Glutamatergic neuron (in vitro differentiated cells): ENCODE measurements around the gene ISL1. TPM values are rescaled to one million over a fixed set of nuclear protein-coding genes. Genes with fewer than 3 reads are reported as not detected.

Experiments used
- DNase-seq: peaks from one replicate; pipeline ENCODE4 v3.0.0; 2022
- H3K27ac Mint-ChIP-seq: one replicate; pipeline ENCODE4 v1.8.0; 2020; ENCODE audit warnings: mild to moderate bottlenecking, mixed read lengths, inconsistent platforms; ENCODE audit not compliant: unreplicated experiment
- H3K27me3 Mint-ChIP-seq: one replicate; pipeline ENCODE4 v1.8.0; 2020; ENCODE audit warnings: mild to moderate bottlenecking, moderate library complexity, mixed read lengths, inconsistent platforms; ENCODE audit not compliant: unreplicated experiment
- H3K36me3 Mint-ChIP-seq: one replicate; pipeline ENCODE4 v1.8.0; 2020; ENCODE audit warnings: mild to moderate bottlenecking, mixed read lengths, inconsistent platforms; ENCODE audit not compliant: unreplicated experiment
- H3K4me1 Mint-ChIP-seq: one replicate; pipeline ENCODE4 v1.8.0; 2020; ENCODE audit warnings: mild to moderate bottlenecking, low read depth, mixed read lengths, inconsistent platforms; ENCODE audit not compliant: unreplicated experiment
- H3K4me3 Mint-ChIP-seq: one replicate; pipeline ENCODE4 v1.8.0; 2020; ENCODE audit warnings: mild to moderate bottlenecking, mixed read lengths, inconsistent platforms; ENCODE audit not compliant: unreplicated experiment
- H3K9me3 Mint-ChIP-seq: one replicate; pipeline ENCODE4 v1.8.0; 2020; ENCODE audit warnings: mild to moderate bottlenecking, moderate library complexity, mixed read lengths, inconsistent platforms; ENCODE audit not compliant: unreplicated experiment
- total RNA-seq: library from RNA; stranded (reverse); fragmentation: NEBNext Ultra II Directional; extraction: Animal tissue kit (Norgen Biotek cat#: 25700); gene quantifications from one replicate; pipeline ENCODE4 v1.2.1, GENCODE V29; 2021; ENCODE audit not compliant: unreplicated experiment
- TF ChIP-seq, protein P1 (sequence below): fragments of 200-600 bp; sonication (generic); IDR thresholded peaks from one replicate; pipeline ENCODE4 v1.5.0; 2021; ENCODE audit not compliant: partially characterized antibody, unreplicated experiment

The ISL1 gene
- total RNA-seq, 1 donor from 2014 or later, result 152 TPM

DNA sequence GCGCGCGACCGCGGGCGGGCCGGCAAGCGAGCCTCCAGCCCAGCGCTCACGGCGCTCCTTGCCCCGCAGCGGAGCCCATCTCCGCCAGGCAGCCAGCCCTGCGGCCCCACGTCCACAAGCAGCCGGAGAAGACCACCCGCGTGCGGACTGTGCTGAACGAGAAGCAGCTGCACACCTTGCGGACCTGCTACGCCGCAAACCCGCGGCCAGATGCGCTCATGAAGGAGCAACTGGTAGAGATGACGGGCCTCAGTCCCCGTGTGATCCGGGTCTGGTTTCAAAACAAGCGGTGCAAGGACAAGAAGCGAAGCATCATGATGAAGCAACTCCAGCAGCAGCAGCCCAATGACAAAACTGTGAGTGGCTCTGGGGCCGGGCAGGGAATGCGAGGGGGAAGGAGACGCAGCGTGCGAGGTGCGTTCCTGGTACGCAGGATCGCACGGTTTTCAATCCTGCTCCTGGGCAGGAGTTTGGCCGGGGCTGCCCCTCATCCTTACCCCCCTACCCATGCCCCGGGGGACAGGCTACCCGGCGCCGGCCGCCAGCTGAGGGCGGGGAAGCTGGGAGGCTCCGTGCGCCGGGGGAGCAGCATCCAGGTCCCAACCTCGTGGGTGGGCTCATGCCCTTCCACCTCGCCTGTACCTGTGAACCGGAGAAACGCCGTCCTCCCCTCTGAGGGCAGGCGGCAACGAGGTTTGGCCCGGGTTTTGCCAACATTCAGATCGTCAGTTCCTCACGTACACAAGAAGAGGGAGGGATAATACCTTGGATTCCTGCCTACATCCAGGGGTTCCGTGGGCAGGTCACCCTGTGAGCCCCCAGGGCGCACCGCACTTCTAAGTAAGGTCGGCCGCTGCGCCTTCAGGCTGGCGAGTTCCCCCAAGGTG is 6.6 kb downstream of the ISL1 start:
- Mint-ChIP-seq H3K36me3 (peaks cover 22% of the 10 kb centered on the region), H3K4me1 (peaks cover 26% of the 10 kb centered on the region), H3K27ac (peak overlapping the region; percentile 35), H3K27me3 (peaks cover 30% of the 10 kb centered on the region), H3K9me3 (peaks cover 49% of the 10 kb centered on the region), H3K4me3 (peak overlapping the region; percentile 89)
- TF ChIP-seq, protein P1, sequence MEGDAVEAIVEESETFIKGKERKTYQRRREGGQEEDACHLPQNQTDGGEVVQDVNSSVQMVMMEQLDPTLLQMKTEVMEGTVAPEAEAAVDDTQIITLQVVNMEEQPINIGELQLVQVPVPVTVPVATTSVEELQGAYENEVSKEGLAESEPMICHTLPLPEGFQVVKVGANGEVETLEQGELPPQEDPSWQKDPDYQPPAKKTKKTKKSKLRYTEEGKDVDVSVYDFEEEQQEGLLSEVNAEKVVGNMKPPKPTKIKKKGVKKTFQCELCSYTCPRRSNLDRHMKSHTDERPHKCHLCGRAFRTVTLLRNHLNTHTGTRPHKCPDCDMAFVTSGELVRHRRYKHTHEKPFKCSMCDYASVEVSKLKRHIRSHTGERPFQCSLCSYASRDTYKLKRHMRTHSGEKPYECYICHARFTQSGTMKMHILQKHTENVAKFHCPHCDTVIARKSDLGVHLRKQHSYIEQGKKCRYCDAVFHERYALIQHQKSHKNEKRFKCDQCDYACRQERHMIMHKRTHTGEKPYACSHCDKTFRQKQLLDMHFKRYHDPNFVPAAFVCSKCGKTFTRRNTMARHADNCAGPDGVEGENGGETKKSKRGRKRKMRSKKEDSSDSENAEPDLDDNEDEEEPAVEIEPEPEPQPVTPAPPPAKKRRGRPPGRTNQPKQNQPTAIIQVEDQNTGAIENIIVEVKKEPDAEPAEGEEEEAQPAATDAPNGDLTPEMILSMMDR, result no peak
- DNase-seq, result peak; percentile 44

DNA sequence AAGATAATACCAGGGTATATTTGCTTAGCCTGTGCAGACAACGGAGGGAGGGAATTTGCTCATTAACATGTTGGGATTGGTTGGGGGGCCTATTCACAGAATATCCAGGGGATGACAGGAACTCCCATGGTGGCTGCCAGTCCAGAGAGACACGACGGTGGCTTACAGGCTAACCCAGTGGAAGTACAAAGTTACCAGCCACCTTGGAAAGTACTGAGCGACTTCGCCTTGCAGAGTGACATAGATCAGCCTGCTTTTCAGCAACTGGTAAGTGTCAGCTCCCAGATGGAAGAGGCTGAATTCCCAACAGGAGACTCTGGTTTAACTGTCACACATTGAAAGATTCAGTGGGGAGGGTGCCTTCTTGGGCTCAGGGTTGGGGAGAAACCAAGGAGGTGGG is 7.9 kb downstream of the ISL1 start:
- TF ChIP-seq, protein P1, result no peak
- H3K27ac Mint-ChIP-seq, result peak overlapping the region; percentile 43
- H3K9me3 Mint-ChIP-seq, result peaks cover 39% of the 10 kb centered on the region
- peaks cover 32% of the 10 kb centered on the region for H3K27me3 Mint-ChIP-seq
- H3K4me1 Mint-ChIP-seq, result peaks cover 33% of the 10 kb centered on the region
- no peak for DNase-seq
- H3K36me3 Mint-ChIP-seq, result peaks cover 26% of the 10 kb centered on the region
- H3K4me3 Mint-ChIP-seq, result peak overlapping the region; percentile 89

DNA sequence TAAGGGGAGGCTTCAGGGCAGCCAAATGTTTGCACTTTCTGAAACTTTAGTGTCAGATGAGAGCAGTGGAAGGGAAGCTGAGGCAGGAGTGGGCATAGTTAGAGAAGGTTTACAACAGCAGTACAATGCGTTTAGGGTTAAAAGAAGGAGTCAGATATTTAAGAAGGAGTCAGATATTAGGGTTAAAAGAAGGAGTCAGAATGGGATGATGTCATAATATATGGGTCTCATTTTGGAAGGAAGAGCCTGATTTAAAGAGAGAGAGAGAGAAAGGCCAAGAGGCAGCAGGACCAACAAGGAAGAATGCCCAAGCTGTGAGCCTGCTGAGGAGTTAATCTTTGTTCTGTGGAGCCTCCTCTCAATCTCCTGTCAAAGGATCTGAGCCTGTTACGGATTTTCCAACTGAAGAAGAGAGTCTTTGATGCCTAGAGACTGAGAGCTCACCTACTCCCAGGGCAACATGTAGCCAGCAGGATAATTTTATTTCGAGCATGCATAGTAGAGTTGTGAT is 9.5 kb downstream of the ISL1 start:
- TF ChIP-seq, protein P1, result no peak
- peaks cover 42% of the 10 kb centered on the region for H3K4me1 Mint-ChIP-seq
- DNase-seq, result no peak
- peaks cover 31% of the 10 kb centered on the region for H3K9me3 Mint-ChIP-seq
- peaks cover 28% of the 10 kb centered on the region for H3K27me3 Mint-ChIP-seq
- peaks cover 27% of the 10 kb centered on the region for H3K36me3 Mint-ChIP-seq
- peak overlapping the region; percentile 72 for H3K4me3 Mint-ChIP-seq
- H3K27ac Mint-ChIP-seq, result peak overlapping the region; percentile 48

DNA sequence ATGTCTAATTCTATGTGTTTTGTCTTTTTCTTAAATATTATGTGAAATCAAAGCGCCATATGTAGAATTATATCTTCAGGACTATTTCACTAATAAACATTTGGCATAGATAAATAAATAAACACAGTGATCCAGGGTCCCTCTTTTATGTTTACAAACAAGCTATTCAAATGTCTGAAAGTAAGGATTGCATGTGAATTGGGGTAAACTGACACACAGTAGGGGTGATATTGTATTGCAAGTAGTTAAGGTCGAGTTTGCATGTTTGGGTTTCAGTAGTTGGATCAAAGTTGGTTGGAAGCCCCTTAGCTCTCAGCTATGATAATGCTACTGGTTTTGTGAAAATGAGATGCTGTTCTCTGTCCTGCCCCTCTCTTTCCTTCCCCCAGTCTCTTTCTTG is 11.4 kb downstream of the ISL1 start:
- Mint-ChIP-seq H3K36me3 (peaks cover 23% of the 10 kb centered on the region), H3K9me3 (peaks cover 22% of the 10 kb centered on the region), H3K4me3 (no peak overlapping the region), H3K27ac (no peak overlapping the region), H3K4me1 (peaks cover 55% of the 10 kb centered on the region), H3K27me3 (peaks cover 30% of the 10 kb centered on the region)
- DNase-seq, result no peak
- TF ChIP-seq, protein P1, result no peak

DNA sequence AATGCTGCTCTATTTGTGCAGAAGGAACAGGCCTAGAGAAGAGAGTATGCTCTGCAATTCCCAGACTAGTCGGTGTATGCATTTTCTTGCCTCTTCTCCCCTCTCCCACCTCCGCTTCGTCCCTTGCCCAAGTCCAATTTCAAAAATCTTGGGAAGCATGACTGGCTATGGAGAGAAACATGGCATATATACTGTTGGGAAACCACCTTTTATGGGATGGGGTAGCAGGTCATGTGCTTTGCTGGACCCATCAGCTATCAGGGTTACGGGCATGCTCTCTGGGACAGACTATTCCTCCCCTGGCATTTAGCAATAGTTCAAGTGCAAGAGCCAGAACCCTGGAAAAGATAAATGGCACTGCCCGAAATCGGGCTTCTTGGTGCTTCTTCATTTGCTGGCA is 12.0 kb downstream of the ISL1 start:
- H3K4me3 Mint-ChIP-seq, result peak overlapping the region; percentile 36
- H3K4me1 Mint-ChIP-seq, result peaks cover 60% of the 10 kb centered on the region
- H3K36me3 Mint-ChIP-seq, result peaks cover 23% of the 10 kb centered on the region
- H3K27me3 Mint-ChIP-seq, result peaks cover 29% of the 10 kb centered on the region
- DNase-seq, result no peak
- peaks cover 20% of the 10 kb centered on the region for H3K9me3 Mint-ChIP-seq
- TF ChIP-seq, protein P1, result no peak
- H3K27ac Mint-ChIP-seq, result no peak overlapping the region
